ENCODE data around the gene ALG9. TPM values are rescaled to one million over a fixed set of nuclear protein-coding genes. Genes with fewer than 3 reads are reported as not detected.

The ALG9 gene
- total RNA-seq, 3 donors from 2014 or later (not counting 1 experiment from before 2014, with no cell fraction given) = 30.6 to 37.1 (median 35.4) TPM

GRCh38 chr11:111917788-111918187 is 46.4 kb upstream of the ALG9 start:
- Mint-ChIP-seq H3K36me3 (no peaks in the 10 kb centered on the region), H3K9me3 (no peaks in the 10 kb centered on the region), H3K27me3 (ENCODE audit: low read depth in 2 of 2) (peaks cover 25 to 37% of the 10 kb centered on the region in 2 donors), H3K27ac (no peak overlapping the region), H3K4me1 (no peaks in the 10 kb centered on the region), H3K4me3 (no peak overlapping the region)
- H3K4me3 ChIP-seq (ENCODE audit: low read length) = no peak overlapping the region
- no peaks in the 10 kb centered on the region for H3K4me1 ChIP-seq (ENCODE audit: control insufficient read depth, insufficient read depth, low read length)
- 92% methylated on average over 3 of the region's 3 CpGs for WGBS (ENCODE audit: insufficient coverage)
- ATAC-seq (no peak), DNase-seq (no peak)
- no peaks in the 10 kb centered on the region for H3K9me3 ChIP-seq (ENCODE audit: control insufficient read depth, insufficient read depth, low read length)
- peaks cover 8% of the 10 kb centered on the region for H3K27me3 ChIP-seq (ENCODE audit: control insufficient read depth, insufficient read depth, low read length)
- no peak overlapping the region for H3K27ac ChIP-seq (ENCODE audit: low read length)
- H3K36me3 ChIP-seq (ENCODE audit: control insufficient read depth, insufficient read depth, low read length) = no peaks in the 10 kb centered on the region
- TF ChIP-seq, protein P1, sequence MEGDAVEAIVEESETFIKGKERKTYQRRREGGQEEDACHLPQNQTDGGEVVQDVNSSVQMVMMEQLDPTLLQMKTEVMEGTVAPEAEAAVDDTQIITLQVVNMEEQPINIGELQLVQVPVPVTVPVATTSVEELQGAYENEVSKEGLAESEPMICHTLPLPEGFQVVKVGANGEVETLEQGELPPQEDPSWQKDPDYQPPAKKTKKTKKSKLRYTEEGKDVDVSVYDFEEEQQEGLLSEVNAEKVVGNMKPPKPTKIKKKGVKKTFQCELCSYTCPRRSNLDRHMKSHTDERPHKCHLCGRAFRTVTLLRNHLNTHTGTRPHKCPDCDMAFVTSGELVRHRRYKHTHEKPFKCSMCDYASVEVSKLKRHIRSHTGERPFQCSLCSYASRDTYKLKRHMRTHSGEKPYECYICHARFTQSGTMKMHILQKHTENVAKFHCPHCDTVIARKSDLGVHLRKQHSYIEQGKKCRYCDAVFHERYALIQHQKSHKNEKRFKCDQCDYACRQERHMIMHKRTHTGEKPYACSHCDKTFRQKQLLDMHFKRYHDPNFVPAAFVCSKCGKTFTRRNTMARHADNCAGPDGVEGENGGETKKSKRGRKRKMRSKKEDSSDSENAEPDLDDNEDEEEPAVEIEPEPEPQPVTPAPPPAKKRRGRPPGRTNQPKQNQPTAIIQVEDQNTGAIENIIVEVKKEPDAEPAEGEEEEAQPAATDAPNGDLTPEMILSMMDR (IDR thresholded peaks at IDR 0.05) = no peak
- intact Hi-C loops (cut with micrococcal nuclease) = no loop called here

GRCh38 chr11:111917312-111917711 is 45.9 kb upstream of the ALG9 start:
- Mint-ChIP-seq H3K9me3 (no peaks in the 10 kb centered on the region), H3K27me3 (ENCODE audit: low read depth in 2 of 2) (peaks cover 23 to 38% of the 10 kb centered on the region in 2 donors), H3K4me1 (no peaks in the 10 kb centered on the region), H3K36me3 (no peaks in the 10 kb centered on the region), H3K4me3 (no peak overlapping the region), H3K27ac (no peak overlapping the region)
- no peak for ATAC-seq
- H3K27me3 ChIP-seq (ENCODE audit: control insufficient read depth, insufficient read depth, low read length) = peaks cover 8% of the 10 kb centered on the region
- no peak for DNase-seq
- H3K4me1 ChIP-seq (ENCODE audit: control insufficient read depth, insufficient read depth, low read length) = no peaks in the 10 kb centered on the region
- no peaks in the 10 kb centered on the region for H3K36me3 ChIP-seq (ENCODE audit: control insufficient read depth, insufficient read depth, low read length)
- intact Hi-C loops (cut with micrococcal nuclease) = no loop called here
- H3K9me3 ChIP-seq (ENCODE audit: control insufficient read depth, insufficient read depth, low read length) = no peaks in the 10 kb centered on the region
- no peak overlapping the region for H3K27ac ChIP-seq (ENCODE audit: low read length)
- TF ChIP-seq, protein P1 (IDR thresholded peaks at IDR 0.05) = no peak
- WGBS (ENCODE audit: insufficient coverage) = 95% methylated on average over 1 of the region's 2 CpGs
- H3K4me3 ChIP-seq (ENCODE audit: low read length) = no peak overlapping the region

- Histone ChIP-seq H3K9me3 (ENCODE audit: control insufficient read depth, insufficient read depth, low read length) (no peaks in the 10 kb centered on the region), H3K4me3 (ENCODE audit: low read length) (no peak overlapping the region), H3K27ac (ENCODE audit: low read length) (no peak overlapping the region), H3K4me1 (ENCODE audit: control insufficient read depth, insufficient read depth, low read length) (no peaks in the 10 kb centered on the region), H3K27me3 (ENCODE audit: control insufficient read depth, insufficient read depth, low read length) (peaks cover 12% of the 10 kb centered on the region), H3K36me3 (ENCODE audit: control insufficient read depth, insufficient read depth, low read length) (no peaks in the 10 kb centered on the region)
- Mint-ChIP-seq H3K27me3 (ENCODE audit: low read depth in 2 of 2) (peaks cover 28 to 41% of the 10 kb centered on the region in 2 donors), H3K4me1 (no peaks in the 10 kb centered on the region), H3K9me3 (no peaks in the 10 kb centered on the region), H3K36me3 (no peaks in the 10 kb centered on the region), H3K27ac (no peak overlapping the region), H3K4me3 (no peak overlapping the region)
- ATAC-seq (no peak), DNase-seq (no peak)
- 42% methylated on average over 1 of the region's 1 CpG for WGBS (ENCODE audit: insufficient coverage)
- intact Hi-C loops (cut with micrococcal nuclease) = no loop called here
- TF ChIP-seq, protein P1 (IDR thresholded peaks at IDR 0.05) = no peak
Observed at GRCh38 chr11:111916768-111917167, 45.4 kb upstream of the ALG9 start.

GRCh38 chr11:111913997-111914396 is 42.6 kb upstream of the ALG9 start:
- peaks cover 50 to 54% of the 10 kb centered on the region in 2 donors for H3K27me3 Mint-ChIP-seq (ENCODE audit: low read depth in 2 of 2)
- no peak for ATAC-seq
- WGBS (ENCODE audit: insufficient coverage) = 62% methylated on average over 4 of the region's 4 CpGs

More at GRCh38 chr11:111913997-111914396, 42.6 kb upstream of the ALG9 start:
- Mint-ChIP-seq H3K4me3 (no peak overlapping the region), H3K9me3 (no peaks in the 10 kb centered on the region), H3K4me1 (no peaks in the 10 kb centered on the region), H3K36me3 (no peaks in the 10 kb centered on the region), H3K27ac (no peak overlapping the region)
- TF ChIP-seq, protein P1 (IDR thresholded peaks at IDR 0.05) = no peak
- H3K27ac ChIP-seq (ENCODE audit: low read length) = no peak overlapping the region
- H3K4me3 ChIP-seq (ENCODE audit: low read length) = no peak overlapping the region
- H3K36me3 ChIP-seq (ENCODE audit: control insufficient read depth, insufficient read depth, low read length) = no peaks in the 10 kb centered on the region
- H3K9me3 ChIP-seq (ENCODE audit: control insufficient read depth, insufficient read depth, low read length) = no peaks in the 10 kb centered on the region
- no peaks in the 10 kb centered on the region for H3K4me1 ChIP-seq (ENCODE audit: control insufficient read depth, insufficient read depth, low read length)
- peaks cover 15% of the 10 kb centered on the region for H3K27me3 ChIP-seq (ENCODE audit: control insufficient read depth, insufficient read depth, low read length)
- no peak for DNase-seq
- intact Hi-C loops (cut with micrococcal nuclease) = no loop called here

Data from natural killer cell (primary cell).